Stimulated activated CD4-positive, alpha-beta T cell treated with anti-CD3 and anti-CD28 coated beads, Interleukin-2, amount 100 ng/mL, for 48 hours (primary cell): Measurements from ENCODE around the gene GAPDHS.
A peak's percentile ranks its signal among the peaks of the same experiment; 100 is the strongest.

Experiments
- DNase-seq, 2 donors: peaks; one replicate each; pipeline ENCODE4 v3.0.0-alpha.2; 2020

GAPDHS gene

GRCh38 chr19:35533201-35533821, at the start of gene GAPDHS:
Gene GAPDHS, plus strand, starts transcription at chr19:35533456. Its CDS starts 72 bp downstream, at chr19:35533528.
- no peak for DNase-seq

- no peak for DNase-seq
Measured at GRCh38 chr19:35484252-35485036, 48.8 kb upstream of the GAPDHS start.

DNA sequence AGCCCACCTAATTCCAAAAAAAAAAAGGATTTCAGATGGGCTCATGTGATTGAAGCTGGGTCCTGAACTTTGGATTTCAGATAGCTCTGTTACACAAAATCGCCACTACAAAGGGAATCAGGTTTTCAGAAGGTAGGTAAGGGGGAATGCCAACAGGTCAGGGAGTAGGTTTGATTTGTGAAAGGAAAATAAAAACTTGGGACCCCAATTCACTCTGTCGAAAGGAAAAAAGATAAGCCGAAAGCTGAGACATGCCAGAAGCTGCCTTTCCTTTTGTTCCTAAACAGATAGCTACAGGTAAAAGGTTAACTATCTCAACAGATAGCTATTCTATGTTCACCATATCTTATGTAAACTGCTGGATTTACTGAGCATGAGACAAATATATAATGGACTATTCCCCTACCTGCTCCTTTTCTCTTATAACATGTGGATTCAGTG, 47.0 kb upstream of the GAPDHS start:
- DNase-seq, result no peak

GRCh38 chr19:35487656-35488182, 45.5 kb upstream of the GAPDHS start:
- no peak for DNase-seq

GRCh38 chr19:35488677-35489076, 44.6 kb upstream of the GAPDHS start:
- DNase-seq, result no peak

- DNase-seq, result no peak
Measured at GRCh38 chr19:35490364-35490763, 42.9 kb upstream of the GAPDHS start, which contains the start of gene KRTDAP. Gene KRTDAP, minus strand, starts transcription at chr19:35490464. Its CDS starts 22 bp downstream, at chr19:35490442.

DNA sequence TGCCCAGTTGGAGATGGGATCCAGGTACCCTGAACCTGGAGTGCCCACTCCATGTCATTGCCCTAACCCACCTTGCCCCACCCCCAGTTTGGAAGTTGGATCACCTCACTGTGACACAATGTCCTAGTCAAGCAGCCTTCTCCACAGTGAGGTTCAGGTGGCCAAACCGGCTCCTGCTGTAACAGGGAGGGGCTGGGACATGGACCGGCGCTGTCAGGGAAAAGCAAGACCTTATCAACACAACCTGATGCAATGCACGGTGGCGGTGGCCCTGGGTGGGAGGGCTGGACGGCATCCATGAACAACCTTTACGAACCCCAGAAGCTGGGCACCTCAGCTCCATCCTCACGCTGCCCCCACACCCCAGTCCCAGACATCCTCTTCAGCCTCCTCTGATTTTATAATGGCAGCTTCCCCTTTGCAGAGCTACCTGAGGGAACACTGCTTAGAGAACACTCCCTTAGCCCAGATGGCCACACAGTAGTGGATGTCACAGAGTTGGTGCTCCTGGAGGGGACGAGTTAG, 41.4 kb upstream of the GAPDHS start:
- no peak for DNase-seq

DNA sequence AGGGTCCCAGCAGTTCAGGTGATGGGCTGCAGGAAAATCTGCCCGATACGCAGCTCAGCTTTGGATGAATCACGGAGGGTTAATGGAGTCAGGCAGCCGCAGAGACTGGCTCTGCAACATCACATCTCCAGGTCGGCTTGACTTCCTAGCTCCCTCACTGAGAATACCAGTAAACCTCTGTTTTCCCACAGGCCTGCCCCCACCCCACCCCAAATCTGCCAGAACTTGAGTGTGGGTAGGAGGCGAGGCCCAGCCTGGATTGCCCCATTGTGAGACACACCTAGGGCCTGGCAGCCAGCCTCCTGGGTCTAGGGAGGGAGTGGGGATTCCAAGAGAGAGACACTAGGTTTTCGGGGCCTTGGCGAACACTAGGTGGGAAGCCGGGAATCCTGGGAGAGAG, 39.3 kb upstream of the GAPDHS start:
- no peak for DNase-seq

DNA sequence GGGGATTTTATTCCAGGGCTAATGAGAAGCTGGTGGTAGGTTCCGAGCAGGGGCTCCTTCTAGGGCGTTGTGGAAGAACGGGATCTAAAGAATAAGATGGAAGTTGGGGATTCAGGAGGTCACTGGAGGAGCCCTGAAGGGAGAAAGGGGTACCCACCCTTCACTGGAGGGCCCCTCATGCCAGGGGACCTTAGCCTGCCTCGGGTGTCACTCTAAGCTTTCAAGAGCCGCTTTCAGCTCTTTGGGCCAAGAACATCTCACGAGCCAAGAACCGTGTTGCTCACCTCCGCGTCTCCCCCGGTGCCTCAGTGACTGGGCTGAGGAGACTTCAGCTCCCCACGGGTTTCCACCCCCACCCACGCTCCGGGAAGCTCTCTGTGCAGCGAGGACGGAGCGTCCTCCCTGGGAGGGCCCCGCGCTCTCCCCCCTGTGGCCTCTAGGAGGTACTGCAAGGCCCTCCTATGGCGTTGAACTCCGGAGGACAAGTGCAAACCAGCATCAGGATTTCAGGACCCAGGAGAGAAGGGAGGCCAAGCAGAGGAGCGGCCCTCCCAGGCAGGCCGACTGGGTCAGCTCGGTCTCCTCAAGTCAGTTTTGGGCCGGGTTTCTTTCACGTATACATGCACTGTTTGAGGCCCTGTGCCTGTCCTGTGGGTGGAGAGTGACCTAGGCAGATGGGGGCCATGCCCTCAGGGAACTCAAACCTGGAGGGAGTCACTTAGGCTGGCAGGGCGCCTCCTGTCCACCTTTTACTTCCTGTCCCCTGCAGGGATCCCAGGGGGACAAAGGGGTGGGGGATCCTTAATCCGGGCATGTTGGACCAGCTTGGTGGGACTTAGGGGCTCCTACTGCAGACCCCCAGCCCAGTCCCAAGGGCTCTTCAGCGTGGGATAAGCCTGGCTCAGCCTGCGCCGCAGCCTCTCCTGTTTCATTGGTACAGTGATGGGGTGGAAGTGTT, 37.9 kb upstream of the GAPDHS start:
- peak; percentile 69 to 75 for DNase-seq

DNA sequence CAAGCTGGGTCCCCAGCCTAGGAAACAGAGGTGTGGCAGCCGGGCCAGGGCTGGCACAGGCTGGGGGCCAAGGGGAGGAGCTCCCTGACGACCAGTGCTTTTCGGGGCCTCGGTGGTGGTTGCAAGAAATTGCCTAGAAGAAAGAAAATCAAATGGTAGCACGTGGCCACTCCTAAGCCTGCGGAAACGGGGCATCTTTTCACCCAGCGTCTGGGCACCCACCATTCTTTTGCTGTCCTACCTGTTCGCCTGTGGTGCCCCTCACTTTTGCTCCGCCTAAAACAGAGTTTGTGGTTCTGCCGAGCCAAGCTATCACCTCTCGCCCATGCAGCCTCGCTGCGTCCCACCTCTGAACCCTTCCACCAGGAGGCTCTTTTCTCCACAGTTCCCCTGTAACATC, 35.9 kb upstream of the GAPDHS start:
- DNase-seq, result no peak

DNA sequence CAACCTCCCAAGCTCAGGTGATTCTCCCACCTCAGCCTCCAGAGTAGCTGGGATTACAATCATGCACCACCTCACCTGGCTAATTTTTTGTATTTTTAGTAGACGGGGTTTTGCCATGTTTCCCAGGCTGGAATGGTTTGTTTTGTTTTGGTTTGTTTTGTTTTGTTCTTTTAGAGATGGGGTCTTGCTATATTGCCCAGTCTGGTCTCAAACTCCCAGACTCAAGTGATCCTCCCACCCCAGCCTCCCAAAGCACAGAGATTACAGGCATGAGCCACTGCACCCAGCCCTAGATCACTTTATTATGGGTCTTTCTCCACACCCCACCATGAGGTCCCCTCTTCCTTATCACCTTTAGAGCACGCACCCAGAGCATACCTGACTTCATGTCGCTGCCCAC, 35.0 kb upstream of the GAPDHS start:
- no peak for DNase-seq

GRCh38 chr19:35498984-35499527, 34.2 kb upstream of the GAPDHS start:
- DNase-seq, result no peak

DNA sequence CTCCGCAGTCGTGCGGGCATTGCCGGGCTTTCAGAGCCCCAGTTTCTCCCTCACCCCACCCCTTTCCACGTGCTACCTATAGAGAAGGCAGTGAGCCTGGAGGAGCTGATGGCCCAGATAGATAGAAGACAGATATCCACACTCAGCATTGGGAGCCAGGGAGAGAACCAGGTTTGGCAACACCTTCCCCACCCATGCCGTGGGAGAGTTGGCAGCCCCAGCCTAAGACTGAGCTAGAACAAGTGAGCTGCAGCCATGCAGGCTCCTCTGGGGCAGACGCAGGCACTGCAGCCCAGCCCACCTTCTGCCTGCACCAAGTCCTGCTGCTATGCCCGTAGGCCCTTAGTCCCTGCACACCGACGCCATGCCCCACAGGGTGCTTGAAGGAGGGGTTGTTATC, 32.6 kb upstream of the GAPDHS start:
- no peak for DNase-seq

GRCh38 chr19:35501684-35502083, 31.6 kb upstream of the GAPDHS start:
- no peak for DNase-seq

GRCh38 chr19:35502751-35503150, 30.5 kb upstream of the GAPDHS start:
- no peak for DNase-seq

DNA sequence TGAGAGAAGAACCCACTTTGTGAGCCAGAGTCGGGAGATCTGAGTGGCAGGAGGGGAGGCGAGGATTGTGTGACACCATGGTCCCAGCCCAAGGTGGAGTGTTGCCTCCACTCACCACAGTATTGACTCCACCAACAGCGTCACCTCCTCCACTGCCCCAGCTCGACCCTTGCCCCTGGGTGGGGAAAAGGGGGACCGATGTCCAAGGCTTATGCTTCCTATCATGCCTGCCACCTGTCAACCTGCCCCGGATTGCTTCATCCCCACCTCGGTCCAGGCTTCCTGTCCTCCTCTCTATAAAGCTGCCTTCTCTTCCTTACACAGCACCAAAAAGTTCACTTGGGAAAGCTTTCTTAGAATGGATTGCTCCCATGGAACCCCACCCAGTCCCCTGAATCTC, 27.2 kb upstream of the GAPDHS start:
- no peak for DNase-seq

GRCh38 chr19:35507561-35507960, 25.7 kb upstream of the GAPDHS start:
- DNase-seq, result no peak

DNA sequence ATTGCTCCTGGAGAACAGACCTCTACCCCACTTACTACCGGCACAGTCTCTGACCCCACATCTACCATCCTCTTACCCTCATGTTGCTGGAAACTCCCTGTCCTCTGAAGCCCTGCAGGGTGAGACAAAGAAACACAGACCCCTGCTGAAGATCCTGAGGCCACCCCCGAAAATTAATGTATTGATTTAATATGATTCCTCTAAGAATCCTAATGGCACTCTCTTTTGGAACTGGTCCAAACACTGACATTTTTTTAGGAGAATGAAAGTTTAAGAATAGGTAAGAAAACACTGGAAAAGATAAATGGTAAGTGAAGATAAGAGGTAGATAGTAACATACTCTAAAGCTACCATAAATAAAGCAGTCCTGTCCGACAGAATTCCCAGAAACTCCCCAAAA, 25.1 kb upstream of the GAPDHS start:
- DNase-seq, result no peak

DNA sequence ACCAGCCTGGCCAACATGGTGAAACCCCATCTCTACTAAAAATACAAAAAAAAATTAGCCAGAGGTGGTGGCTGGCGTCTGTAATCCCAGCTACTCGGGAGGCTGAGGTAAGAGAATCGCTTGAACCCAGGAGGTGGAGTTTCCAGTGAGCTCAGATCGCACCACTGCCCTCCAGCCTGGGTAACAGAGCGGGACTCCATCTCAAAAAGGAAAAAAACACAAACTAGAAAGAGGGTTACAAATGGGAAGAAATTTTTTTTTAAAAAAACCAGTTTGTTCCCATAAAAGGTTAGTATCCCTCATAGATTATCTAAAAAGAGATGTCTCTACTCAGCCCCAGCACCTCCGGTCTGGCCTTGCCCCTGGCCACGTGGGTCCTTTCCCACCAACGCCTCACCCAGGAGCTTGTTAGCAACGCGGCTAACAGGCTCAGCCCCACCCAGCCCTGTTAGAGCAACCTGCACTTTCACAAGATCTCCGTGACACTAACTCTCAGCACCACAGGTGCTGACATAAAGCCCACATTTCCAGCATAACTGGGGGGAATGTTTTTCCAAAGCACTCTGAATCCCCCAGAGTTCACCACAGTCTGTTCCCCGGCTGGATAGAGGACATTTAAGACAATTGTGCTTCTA, 24.1 kb upstream of the GAPDHS start:
- no peak for DNase-seq

- peak; percentile 81 to 84 for DNase-seq
Measured at GRCh38 chr19:35509861-35510625, 23.2 kb upstream of the GAPDHS start.

DNA sequence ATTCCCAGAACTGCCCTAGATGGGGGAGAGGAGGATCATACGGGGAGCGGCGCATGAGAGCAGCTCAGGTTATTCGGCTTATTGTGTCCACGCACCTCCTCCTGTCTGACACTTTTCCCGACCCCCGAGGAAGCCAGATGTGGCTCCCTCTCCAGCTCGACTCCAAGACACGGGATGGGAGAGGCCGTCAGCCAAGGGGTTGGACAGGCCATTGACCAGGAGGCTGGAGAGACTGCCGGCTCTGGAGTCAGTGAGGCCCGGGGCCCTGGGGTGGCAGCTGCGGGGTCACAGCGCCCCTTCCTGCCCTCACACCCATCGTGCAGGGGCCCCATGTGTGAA, 22.7 kb upstream of the GAPDHS start:
- no peak for DNase-seq
